HTERT RPE-1 (cell line): ENCODE measurements around the gene ORAI1.
"Not testable (repeated sequence)": the region's sequence is repeated elsewhere in the genome, so short reads cannot be mapped to it uniquely, and the experiment has no call there.

Experiments used
- in situ Hi-C: fragments of 300-500 bp; cut with MboI; formaldehyde crosslinking; loops from 4 replicates; pipeline ENCODE4 v1.14.3; 2020; ENCODE audit warnings: low sequenced_read_pairs

The ORAI1 gene

DNA sequence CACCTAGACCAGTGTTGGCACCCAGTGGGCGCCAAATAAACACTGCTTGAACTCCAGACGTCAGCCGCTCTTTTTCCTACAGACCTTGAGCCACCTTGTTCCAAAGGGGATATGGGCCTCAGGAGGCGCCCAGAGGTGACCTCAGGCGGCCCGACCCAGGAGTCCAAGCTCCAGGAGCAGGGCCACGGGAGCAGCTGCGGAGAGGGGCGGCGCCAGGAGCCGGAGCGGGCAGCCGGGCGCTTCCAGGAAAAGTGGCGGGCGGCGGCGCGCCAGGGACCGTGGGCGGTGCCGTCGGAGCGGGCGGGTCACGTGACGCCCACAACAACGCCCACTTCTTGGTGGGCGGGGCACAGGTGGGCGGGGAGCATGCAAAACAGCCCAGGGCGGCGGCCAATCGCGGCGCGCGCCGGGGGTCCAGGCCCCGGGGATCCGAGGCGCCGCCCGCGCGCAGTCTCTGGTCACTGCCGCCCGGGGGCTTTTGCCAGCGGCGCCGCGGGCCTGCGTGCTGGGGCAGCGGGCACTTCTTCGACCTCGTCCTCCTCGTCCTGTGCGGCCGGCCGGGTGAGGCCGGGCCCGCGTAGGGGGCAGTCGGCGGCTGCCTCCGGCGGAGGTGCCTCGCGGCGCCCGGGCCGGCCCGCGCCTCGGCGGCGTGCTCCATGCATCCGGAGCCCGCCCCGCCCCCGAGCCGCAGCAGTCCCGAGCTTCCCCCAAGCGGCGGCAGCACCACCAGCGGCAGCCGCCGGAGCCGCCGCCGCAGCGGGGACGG, at the start of gene ORAI1:
TSS of gene ORAI1 (plus strand) at position 444 of the 766 bp plus-strand sequence.
- in situ Hi-C loops: no loop called here

DNA sequence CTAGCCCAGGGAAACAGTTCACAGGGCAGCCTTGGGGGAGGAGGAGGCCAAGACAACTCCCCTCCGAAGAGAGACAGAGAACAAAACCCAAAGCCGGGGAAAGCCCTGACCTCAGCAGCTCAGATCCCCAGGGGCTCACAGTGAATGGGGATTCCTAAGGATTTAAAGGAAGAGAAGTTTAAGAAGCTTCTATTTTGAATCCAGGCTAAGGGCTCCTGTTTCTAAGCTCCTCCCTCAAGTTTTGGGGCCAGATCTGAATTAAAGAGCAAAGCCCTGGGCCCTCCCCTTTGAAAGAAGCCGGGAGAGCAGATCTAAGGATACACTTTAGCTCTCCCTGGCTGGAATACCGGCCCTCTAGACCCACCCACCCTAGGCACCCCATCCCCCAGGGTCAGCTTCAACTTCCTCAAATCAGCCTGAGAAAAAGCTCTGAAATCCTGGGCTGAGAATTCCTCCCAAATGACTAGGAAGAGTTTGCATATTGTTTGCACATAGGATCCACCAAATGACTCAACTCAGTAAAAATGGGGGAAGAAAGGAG, 49.4 kb upstream of the ORAI1 start:
- in situ Hi-C loops: no loop called here

DNA sequence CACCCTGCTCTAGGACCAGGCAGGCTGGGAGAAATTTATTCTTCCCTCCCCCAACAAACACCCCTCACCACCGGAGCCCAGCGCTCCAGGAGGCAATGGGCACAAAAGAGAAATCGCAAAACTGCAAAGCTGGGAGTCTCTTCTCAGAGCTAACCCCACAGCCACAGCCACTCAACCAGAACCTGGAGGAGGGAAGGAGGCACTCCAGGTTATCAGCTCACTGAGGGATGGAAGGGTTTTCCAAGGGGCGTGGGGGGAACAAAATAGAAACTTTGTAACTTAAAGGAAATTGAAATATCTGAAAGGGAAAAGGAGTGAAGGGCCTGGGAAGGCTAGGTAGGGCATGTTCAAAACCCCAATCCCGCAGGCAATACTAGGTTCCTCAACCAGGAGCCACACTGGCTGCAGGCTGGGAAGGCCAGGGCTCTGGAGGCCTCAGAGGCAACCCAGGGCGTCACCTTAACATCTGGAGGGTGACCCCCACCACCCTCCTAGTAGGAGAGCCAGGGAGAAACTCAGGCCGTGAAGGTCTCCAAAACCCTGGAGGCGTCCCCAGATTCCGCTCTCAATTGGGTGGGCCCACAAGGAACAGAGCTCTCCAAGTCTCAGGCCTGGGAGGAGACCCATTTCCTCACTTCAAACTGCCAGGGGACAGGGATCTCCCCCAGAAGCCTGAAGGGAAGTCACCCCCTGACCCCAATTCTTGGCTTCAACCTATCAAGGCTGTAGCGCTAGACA, 48.7 kb upstream of the ORAI1 start:
- in situ Hi-C loops: no loop called here

DNA sequence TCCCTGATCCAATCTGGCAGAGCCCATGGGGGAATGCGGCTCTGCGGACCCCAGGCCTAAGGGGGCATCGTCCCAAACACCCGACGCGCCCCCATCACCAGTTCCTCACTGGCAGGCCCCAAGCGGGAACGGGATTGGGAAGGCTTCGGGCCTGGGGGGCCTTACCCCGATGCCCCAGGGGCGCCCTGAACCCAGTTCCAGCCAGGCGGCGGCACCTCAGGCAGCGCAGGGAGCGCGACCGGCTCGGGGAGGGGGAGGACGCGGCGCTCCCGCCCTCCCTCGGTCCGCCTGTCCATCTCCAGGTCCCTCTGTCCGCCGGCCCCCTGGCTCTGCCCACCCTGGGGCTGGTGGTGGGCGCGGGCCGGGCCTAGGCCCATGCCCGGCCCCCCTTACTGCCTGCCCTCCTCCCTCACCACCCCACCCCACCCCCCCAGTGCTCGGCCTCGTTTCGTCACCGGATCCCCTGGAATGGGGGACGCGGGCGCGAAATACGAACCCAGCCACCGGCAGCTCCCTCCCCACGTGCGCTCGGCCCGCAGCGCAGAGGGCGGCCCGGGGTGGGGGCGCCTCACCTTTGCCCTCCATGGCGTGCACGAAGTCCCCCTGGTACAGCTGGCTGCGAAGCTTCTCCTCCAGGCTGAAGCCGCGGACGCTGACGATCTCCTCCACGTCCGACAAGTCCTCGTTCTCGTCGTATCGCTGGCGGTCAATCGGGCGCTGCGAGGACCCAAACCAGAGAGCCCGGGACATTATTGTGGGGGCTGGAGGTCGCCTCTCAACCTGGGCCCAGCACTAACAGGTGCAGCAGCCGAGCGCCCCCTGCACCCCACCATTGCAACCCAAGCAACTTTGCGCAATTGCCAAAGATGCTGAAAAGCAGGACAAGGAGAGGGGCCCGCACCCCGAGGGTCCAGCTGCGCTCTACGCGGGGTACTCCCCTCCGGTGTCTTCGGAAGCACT, 47.8 kb upstream of the ORAI1 start:
- in situ Hi-C loops: no loop called here

DNA sequence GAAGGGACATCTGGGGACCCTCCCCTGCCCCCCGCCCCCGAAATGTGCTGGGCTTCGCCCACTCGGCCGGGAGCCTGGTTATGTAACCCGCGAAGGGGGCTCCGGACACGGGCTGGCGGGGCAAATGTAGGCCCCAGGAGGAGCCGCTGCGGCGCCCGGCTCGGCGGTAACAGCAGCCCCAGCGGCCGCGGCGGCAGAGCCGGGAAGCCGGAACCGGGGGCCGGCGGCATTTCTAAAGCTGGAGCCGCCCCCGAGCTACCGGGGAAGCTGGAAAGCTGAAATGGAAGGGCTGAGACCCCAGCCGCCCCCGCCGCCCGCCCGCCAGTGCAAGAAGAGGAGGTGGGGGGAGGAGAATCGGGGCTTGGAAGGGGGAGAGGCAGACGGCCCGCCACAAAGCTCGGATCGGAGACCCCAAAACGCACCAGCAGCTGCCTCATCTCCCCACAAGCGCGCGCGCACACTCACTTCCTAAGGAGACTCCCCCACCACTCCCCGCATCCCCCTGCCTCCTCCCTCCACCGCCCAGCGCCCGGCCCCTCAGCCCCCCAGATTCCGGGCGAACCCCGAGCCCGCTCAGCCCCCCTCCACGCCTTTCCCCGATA, 47.0 kb upstream of the ORAI1 start:
- in situ Hi-C loops: no loop called here

DNA sequence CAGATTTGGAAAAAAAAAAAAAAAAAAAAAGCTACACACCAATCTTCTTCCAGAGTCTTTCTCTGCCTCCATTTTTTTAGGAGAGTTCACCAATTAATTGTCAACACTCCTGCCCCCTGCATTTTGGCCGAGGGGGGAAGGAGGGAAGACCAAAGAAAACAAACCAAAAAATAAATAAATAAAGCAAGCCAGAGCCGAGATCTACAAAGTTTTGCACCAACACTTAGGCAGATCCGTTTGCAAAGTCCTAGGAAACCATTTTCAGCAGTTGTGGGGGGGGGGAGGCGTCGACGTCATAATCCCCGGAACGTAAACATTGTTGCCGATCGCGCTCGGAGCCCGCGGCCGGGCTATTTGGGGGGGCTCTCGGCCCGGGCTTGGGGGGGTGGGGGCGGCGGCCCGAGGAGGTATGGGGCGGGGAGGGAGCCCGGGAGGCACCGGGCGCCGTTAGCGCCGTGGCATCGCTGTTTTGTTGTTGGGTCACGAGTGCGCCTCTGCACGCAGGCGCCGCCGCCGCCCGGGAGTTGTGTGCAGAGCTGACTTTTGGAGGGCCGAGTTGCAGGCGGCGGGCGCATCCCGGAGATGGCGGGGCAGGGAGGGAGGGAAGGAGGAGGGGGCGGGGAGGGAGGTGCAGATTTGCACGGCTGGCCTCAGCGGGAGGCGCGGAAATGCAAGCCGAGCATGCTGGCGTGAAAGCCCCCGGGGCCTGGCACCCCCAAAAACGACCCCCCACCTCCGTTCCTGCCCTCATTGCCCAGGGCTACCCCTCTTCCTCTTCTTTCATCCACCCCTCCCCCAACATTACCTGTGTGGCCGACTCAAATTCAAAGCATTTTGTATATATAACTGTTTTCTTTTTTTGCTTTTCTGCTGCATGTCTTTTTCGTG, 46.1 kb upstream of the ORAI1 start:
- in situ Hi-C loops: no loop called here

DNA sequence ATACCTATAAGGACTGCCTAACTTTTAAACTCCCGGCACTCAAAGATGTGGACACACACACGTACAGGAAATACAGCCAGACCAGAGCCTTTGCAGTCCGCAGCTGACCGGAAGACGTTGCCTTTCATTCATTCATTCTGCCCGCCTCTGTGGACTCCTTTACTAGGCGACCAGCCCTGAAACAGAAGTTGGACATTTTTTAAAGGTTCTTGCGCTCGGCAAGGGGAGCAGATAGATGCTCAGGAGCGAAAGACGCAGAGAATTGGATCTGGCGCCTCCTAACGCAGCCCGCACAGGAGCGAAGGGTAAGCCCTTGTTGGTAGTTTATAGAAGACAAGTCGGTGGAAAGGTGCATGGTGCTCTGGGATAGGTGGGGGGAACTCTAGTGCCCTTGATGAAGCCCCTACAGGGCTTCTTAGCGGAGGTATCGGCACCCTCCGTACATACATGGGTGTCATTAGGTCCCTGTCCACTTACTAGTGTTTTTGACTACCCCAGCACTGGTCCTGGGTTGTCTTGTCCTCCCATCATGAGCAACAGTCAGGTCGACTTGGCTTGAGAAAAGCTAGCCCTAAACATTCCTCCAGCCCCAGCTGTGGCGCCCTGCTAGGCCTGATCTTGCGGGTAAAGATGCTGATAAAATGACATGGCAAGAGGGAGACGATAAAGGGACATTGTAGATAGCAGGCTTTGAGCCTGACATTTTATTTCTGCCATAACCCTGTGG, 45.2 kb upstream of the ORAI1 start, which contains the start of gene KDM2B:
TSS of gene KDM2B (minus strand) at position 65 of the 727 bp plus-strand sequence. CDS start 112 bp downstream, outside the sequence.
- in situ Hi-C loops: no loop called here

DNA sequence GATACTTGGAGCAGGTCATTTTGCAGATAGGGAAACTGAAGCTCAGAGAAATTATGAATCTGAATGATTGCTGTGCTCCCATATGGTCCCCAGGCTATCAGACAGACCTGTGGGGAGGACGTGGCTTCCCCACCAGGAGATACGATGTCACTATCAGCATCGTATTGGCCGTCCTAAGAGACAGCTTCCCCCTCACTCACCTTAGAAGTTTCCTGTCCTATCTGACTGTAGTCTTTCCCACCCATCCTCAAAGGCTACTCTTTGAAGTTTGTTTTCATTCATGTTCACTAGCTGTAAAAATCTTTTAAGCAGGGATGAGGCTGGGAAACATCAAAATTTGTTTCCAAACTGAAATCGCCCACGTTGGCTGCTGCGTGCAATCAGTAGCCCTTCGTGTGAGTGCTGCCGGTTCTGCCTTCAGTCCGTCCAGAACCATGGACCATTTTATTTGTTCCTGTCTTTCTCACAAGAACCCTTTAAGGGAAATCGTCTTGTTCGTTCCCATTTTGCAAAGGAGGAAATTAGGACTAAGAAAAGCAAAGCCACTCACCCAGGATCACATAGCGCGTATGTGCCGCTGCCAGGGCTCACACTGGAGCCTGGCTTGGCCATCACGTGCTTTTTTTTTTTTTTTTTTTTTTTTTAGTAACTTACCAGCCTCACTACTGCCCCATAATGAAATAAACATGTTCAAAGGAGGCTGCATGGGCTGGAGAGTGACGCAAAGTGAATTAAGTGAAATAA, 44.5 kb upstream of the ORAI1 start:
- in situ Hi-C loops: no loop called here

DNA sequence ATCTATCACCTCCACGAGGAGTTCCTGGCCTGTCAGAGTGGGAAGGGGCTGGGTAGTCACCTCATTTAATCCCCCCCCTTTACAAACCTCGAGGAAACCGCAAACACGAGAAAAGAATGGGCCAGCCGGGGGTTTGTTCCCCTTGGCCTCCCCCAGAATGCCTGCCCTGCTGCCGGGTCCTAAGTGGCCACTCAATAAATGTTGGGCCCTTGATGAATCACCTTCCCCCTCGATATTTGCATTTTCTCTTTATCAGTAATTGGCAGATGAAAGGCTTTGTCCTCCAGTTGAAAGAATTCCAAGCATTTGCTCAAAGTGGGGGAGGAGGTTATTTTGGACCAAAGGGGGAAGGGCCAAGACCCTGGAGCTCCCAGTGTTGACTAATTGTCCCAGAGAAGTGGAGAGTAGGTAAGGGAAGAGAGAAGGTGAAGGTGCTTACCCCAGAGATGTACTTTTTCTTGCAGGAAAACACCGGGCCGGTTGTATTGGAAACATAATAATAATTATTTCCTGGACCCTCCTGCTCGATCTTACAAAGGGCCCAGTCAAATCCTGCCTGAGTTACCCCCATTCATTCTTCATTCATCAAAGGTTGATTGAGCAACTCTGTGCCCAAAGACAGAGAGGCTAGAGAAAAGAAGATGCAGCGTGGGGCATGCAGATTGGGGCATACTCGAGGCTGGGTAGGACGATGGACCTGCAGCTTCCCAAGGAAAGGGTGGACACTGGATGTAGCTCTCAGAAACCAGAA, 43.6 kb upstream of the ORAI1 start:
- in situ Hi-C loops: no loop called here

DNA sequence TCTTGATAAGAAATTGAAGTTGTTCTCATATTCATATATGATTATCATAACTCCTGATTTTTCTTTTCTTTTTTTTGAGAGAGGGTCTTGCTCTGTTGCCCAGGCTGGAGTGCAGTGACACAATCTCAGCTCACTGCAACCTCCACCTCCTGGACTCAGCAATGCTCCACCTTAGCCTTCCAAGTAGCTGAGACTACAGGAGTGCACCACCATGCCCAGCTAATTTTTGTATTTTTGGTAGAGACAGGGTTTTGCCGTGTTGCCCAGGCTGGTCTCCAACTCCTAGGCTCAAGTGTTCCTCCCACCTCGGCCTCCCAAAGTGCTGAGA, 43.0 kb upstream of the ORAI1 start:
- in situ Hi-C loops: not testable (repeated sequence)

DNA sequence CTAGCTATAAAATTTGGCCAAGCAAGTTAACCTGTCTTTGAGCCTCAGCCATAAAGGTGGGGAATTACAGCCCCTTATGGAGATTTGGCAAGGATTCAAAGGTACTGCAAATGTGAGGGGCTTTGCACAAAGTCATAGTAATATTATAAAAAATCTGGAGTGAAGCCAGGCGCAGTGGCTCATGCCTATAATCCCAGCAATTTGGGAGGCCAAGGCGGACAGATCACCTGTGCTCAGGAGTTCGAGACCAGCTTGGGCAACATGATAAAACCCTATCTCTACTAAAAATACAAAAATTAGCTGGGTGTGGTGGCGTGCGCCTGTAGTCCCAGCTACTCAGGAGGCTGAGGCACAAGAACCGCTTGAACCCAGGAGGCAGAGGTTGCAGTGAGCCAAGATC, 41.4 kb upstream of the ORAI1 start:
- in situ Hi-C loops: not testable (repeated sequence)

DNA sequence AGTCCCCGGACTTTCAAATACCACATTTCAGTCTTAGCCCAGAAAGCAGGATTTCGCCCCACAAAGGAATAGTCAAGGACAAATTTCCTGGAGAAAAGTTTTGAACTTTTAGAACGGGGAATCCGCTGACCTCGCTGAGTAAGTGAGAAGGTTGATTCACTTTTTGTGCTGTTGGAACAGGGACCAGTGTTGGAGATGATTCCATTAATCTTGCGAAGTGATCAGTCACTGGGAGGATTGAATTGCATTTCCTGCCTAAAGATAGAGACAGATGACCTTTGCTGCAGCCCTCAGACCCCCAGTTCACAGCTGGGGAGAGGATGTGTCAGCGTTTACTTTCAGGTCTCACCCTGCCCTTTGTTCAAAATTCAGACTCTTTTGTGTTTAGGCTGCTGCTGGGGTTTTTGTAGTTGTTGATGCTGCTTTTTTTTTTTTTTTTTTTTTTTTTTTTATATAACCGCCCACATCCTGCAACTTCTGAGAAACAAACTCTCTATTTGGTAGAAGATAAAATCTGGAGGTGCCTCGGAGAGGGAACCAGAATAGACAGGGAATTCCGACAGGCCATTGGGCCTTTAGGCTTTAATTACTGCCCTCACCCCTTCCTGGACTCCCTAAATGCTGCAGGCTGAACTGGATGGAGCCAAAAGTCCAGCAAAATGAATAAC, 35.7 kb upstream of the ORAI1 start:
- in situ Hi-C loops: no loop called here

DNA sequence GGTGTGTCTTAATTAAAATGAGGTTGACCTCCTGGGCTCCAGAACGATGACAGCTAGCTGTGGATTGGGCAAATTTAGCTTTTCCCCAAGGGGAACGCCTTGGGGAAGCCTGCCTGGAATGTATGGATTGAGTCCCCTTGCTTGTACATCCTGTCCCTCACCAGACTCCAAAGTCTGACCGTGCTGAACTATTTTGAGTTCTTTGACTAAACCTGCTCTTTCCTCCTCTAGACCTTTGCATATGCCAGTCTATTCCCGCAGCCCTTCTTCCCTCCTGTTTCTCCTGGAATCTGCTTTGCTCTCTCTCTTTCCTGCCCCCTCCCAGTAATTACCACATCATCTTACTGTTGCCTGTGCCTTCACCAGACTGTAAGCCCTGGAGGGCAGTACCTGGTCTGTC, 34.0 kb upstream of the ORAI1 start:
- in situ Hi-C loops: no loop called here

DNA sequence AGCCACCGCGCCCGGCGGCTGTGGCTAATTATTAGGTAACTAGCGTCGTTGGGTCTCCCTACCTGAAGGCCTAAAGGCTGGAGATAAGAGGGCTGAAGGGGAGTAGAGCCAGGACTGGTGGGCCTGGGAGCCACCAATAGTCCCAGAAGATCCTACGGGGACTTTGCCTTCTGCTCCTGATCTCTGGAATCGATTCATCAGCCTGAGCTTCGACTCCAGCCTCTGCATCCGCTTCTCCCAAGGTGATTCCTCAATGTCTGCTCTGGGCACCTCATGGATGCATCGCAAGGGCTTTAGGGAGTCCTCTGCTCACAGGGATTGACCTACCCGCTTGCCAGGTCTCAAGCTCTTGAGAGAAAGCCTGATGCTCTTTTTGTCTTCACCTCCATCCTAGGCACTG, 30.8 kb upstream of the ORAI1 start:
- in situ Hi-C loops: no loop called here

DNA sequence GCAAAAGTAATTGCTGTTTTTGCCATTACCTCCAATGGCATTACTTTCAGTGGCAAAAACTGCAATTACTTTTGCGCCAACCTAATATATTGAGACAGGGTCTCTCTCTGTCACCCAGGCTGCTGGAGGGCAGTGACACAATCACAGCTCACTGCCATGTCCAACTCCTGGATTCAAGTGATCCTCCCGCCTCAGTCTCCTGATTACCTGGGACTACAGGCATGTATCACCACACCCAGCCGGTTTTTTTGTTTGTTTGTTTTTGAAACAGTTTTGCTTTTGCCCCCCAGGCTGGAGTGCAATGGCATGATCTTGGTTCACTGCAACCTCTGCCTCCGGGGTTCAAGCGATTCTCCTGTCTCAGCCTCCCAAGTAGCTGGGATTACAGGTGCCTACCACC, 29.8 kb upstream of the ORAI1 start:
- in situ Hi-C loops: no loop called here

DNA sequence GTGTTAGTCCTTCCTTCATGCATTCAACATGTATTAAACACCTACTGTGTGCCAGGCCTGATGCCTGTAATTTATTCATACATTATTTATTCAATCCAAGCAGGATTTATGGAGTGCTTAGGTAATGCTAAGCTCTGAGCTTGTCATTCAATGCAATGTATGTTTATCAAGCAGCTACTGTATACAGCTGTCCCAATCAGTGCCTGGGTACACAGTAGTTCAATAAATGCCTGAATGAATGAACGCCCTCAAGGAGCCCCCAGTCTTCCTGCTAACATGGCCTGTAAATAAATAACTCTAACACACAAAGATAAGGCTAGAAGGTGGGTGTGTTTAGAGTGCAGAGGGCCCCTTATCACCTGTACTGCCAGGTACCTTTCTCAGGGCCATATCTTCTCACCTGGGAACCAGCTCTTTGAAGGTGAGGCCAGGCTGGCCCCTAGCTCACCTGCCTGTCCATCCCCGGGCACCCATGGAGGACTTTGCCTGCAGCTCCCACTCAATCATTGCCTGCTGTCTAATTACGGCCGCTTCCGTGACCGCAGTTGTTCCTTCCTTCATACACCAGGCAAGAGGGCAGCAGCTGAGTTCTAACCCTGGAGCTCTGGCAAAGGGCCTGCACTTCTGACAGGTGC, 25.5 kb upstream of the ORAI1 start:
- in situ Hi-C loops: no loop called here

DNA sequence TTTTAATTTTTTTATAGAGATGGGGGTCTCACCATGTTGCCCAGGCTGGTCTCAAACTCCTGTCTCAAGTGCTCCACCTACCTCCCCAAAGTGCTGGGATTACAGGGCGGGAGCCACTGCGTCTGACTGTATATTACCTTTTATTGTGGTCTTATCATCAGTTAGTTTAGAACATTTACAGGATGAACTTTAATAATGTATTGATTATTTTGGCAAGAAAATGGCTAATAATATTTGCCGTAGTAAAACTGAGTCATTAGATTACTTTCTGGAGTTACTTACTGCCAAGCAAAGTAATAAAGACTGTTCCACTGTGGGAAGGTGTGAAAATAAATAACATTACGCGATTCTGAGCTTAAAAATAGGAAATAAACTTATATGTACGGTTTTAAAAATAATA, 23.6 kb upstream of the ORAI1 start:
- in situ Hi-C loops: no loop called here
